ENCODE measurements around the gene TLCD4.
"Not testable (repeated sequence)": the region's sequence is repeated elsewhere in the genome, so short reads cannot be mapped to it uniquely, and the experiment has no call there.

TLCD4 gene

DNA sequence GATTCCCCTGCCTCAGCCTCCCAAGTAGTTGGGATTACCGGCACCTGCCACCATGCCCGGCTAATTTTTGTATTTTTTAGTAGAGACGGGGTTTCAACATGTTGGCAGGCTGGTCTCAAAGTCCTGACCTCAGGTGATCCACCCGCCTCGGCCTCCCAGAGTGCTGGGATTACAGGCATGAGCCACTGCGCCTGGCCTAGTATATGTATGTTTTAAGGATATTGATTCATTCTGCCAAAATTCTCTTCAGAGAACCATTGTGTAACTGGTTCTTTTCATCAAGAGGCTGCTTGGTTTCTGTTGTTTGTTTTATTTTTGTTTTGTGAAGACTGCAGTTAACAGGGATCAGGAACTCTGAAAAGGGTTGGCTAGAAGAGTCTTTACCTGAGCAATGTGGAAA, 48.4 kb downstream of the TLCD4 start:
- not testable (repeated sequence) for ATAC-seq
